ENCODE data around the gene CCL11. TPM values are rescaled to one million over a fixed set of nuclear protein-coding genes. Genes with fewer than 3 reads are reported as not detected.

The CCL11 gene
- polyA plus RNA-seq, 2 of the 4 experiments (the other 2 are of a cell fraction): not detected

DNA sequence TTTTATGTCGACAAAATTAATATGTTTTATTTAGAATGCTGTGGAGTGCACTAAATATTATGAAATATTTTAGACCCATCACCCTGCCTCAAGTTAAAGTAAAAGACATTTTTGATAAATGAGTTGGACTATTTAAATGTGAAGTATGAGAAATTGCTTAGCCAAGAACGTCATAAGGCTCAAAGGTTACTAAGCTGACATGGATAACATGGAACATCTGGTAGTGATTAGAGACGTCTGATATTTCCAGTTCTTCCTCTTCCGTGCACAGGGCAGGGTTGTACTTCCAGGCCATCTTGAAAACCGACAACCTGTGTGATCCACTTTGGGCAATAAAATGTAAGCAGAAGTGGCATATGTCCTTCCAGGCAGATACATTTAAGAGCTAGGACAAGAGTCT lies 26.5 kb downstream of the CCL11 start (continued):
- TF ChIP-seq, protein P1, sequence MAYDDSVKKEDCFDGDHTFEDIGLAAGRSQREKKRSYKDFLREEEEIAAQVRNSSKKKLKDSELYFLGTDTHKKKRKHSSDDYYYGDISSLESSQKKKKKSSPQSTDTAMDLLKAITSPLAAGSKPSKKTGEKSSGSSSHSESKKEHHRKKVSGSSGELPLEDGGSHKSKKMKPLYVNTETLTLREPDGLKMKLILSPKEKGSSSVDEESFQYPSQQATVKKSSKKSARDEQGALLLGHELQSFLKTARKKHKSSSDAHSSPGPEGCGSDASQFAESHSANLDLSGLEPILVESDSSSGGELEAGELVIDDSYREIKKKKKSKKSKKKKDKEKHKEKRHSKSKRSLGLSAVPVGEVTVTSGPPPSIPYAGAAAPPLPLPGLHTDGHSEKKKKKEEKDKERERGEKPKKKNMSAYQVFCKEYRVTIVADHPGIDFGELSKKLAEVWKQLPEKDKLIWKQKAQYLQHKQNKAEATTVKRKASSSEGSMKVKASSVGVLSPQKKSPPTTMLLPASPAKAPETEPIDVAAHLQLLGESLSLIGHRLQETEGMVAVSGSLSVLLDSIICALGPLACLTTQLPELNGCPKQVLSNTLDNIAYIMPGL (CRISPR knock-in tag; IDR thresholded peaks at IDR 0.05; ENCODE audit: borderline replicate concordance): no peak
- TF ChIP-seq CEBPB (IDR thresholded peaks at IDR 0.05) (no peak), EHF (CRISPR knock-in tag; IDR thresholded peaks at IDR 0.05) (no peak)
- TF ChIP-seq, protein P2, sequence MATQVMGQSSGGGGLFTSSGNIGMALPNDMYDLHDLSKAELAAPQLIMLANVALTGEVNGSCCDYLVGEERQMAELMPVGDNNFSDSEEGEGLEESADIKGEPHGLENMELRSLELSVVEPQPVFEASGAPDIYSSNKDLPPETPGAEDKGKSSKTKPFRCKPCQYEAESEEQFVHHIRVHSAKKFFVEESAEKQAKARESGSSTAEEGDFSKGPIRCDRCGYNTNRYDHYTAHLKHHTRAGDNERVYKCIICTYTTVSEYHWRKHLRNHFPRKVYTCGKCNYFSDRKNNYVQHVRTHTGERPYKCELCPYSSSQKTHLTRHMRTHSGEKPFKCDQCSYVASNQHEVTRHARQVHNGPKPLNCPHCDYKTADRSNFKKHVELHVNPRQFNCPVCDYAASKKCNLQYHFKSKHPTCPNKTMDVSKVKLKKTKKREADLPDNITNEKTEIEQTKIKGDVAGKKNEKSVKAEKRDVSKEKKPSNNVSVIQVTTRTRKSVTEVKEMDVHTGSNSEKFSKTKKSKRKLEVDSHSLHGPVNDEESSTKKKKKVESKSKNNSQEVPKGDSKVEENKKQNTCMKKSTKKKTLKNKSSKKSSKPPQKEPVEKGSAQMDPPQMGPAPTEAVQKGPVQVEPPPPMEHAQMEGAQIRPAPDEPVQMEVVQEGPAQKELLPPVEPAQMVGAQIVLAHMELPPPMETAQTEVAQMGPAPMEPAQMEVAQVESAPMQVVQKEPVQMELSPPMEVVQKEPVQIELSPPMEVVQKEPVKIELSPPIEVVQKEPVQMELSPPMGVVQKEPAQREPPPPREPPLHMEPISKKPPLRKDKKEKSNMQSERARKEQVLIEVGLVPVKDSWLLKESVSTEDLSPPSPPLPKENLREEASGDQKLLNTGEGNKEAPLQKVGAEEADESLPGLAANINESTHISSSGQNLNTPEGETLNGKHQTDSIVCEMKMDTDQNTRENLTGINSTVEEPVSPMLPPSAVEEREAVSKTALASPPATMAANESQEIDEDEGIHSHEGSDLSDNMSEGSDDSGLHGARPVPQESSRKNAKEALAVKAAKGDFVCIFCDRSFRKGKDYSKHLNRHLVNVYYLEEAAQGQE (IDR thresholded peaks at IDR 0.05): no peak

DNA sequence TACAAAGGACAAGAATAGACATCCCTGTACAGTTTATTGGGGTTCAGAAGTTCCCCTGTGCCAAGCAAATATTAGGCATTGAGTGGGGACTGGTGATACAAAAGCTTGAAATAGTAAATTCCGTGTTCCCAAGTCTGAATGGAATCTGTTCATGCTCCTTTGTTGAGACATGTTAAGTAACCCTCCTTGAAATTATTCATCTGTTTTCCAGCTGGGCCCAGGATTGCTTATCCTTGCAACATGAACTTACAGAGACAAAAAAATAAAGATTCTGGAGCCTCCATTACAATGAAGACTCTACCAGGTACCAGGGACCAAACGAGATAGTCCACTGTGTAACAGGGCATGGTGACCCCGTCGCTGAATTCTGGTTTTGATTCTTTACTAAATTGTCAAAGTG lies 27.6 kb downstream of the CCL11 start:
- no peak overlapping the region for H3K4me2 ChIP-seq
- ChIA-PET POLR2A (no interaction called here), CTCF (interaction anchor here (0.6 to 2.6 kb wide), 2 partner anchors 48 to 199 kb away, joined by 4 to 11 read pairs; no protein-coding TSS in a partner anchor)
- no peak overlapping the region for H3K27ac ChIP-seq
- H3K4me3 ChIP-seq: no peak overlapping the region
- WGBS (ENCODE audit: missing lambda C conversion rate): 42% methylated on average over 4 of the region's 4 CpGs
- TF ChIP-seq HOXB5 (CRISPR knock-in tag; IDR thresholded peaks at IDR 0.05) (no peak), JUNB (IDR thresholded peaks at IDR 0.05) (no peak), EHMT2 (IDR thresholded peaks at IDR 0.05; ENCODE audit: low read depth) (no peak), ESRRA (IDR thresholded peaks at IDR 0.05; ENCODE audit: borderline replicate concordance, low read length) (no peak), NFE2L2 (conservative IDR thresholded peaks at IDR 0.05; ENCODE audit: low read length) (no peak)
- TF ChIP-seq, protein P3, sequence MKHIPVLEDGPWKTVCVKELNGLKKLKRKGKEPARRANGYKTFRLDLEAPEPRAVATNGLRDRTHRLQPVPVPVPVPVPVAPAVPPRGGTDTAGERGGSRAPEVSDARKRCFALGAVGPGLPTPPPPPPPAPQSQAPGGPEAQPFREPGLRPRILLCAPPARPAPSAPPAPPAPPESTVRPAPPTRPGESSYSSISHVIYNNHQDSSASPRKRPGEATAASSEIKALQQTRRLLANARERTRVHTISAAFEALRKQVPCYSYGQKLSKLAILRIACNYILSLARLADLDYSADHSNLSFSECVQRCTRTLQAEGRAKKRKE (CRISPR knock-in tag; IDR thresholded peaks at IDR 0.05; ENCODE audit: low read depth): no peak
- FAIRE-seq (no peak), ATAC-seq (no peak), DNase-seq (ENCODE audit: low read depth in 1 of 2, low spot score in 1 of 2) (no peak)
- no peaks in the 10 kb centered on the region for H3K9me3 ChIP-seq
- H3K4me1 ChIP-seq: no peaks in the 10 kb centered on the region; the same call in 2 of the 3 replicates

DNA sequence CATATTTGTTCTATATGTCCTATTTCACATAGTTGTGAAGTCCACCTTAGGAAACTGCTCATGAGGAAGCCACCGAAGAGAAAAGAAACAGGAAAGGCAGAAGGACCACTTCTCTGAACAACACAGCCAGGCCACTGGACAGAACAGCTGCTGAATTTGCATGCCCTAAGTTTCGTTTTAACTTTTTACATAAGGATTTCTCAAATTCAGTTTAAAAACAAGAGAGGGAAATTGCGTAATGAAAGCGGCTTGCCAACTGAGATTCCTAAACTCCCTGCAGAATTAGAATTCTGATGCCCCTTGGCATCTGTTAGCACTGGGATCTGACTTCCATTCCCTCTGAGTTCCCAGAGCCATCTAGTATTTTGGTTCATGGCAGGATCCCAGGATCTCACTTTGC lies 28.7 kb downstream of the CCL11 start:
- POLR2A ChIA-PET: no interaction called here
- H3K4me3 ChIP-seq: no peak overlapping the region
- DNase-seq (ENCODE audit: low read depth in 1 of 2, low spot score in 1 of 2): no peak
- 27% methylated on average over 4 of the region's 4 CpGs for WGBS (ENCODE audit: missing lambda C conversion rate)
- ATAC-seq: no peak
- FAIRE-seq: no peak
- no peaks in the 10 kb centered on the region; the same call in 2 of the 3 replicates for H3K4me1 ChIP-seq
- TF ChIP-seq, protein P4, sequence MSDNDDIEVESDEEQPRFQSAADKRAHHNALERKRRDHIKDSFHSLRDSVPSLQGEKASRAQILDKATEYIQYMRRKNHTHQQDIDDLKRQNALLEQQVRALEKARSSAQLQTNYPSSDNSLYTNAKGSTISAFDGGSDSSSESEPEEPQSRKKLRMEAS (IDR thresholded peaks at IDR 0.05): no peak
- peak in 1 of 2 experiments; percentile 48; a peak in 1 of 4 replicates for TF ChIP-seq CEBPB (IDR thresholded peaks at IDR 0.05)
- no peak overlapping the region for H3K27ac ChIP-seq
- H3K9me3 ChIP-seq: no peaks in the 10 kb centered on the region
- 0 out of 3 replicates have a peak overlapping the region, but pooled peaks have one; percentile 6 for H3K4me2 ChIP-seq
- CTCF ChIA-PET: interaction anchor here (2.6 kb wide), 1 partner anchor 47 kb away, joined by 11 read pairs; no protein-coding TSS in a partner anchor

DNA sequence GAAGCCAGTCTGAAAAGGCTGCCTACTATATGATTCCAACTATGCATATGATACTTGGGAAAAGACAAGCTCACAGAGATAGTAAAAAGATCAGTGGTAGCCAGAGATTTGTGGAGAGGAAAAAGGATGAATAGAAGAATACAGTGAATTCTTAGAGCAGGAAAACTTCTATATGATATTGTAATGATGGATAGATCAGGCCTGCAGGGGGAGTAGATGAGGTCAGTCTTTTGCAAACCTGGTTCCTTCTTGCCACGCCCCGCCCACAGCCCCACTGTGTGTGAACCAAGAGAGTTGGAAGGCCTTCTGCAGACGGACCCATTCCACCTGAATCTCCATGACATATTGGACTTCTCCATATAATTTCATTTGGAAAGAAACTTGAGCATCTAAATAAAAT lies 32.9 kb downstream of the CCL11 start:
- H3K27ac ChIP-seq: no peak overlapping the region
- WGBS (ENCODE audit: missing lambda C conversion rate): 11% methylated on average over 3 of the region's 3 CpGs
- no peak overlapping the region for H3K4me3 ChIP-seq
- H3K4me2 ChIP-seq: no peak overlapping the region
- H3K9me3 ChIP-seq: no peaks in the 10 kb centered on the region
- TF ChIP-seq RAD21 (conservative IDR thresholded peaks at IDR 0.05 in 1 of 2, IDR thresholded peaks at IDR 0.05 in 1 of 2): 0 out of 5 replicates have a peak, but pooled peaks of 1 of the 2 experiments have one; percentile 10
- TF ChIP-seq, protein P3 (CRISPR knock-in tag; IDR thresholded peaks at IDR 0.05; ENCODE audit: low read depth): no peak
- ATAC-seq (peak; percentile 59 to 81; a peak in 4 of 6 replicates), DNase-seq (ENCODE audit: low read depth in 1 of 2, low spot score in 1 of 2) (peak; percentile 28 to 35), FAIRE-seq (no peak)
- H3K4me1 ChIP-seq: no peaks in the 10 kb centered on the region
- ChIA-PET CTCF (interaction anchor here (0.8 to 8.2 kb wide), 3 partner anchors 42 to 118 kb away, joined by 3 to 51 read pairs (median 4); no protein-coding TSS in a partner anchor), POLR2A (no interaction called here)

All from A549 (cell line).